Activated B cell treated with CpG ODN at 0.5 μM for 24 hours (primary cell): ENCODE measurements around the gene CLEC4M. TPM values are rescaled to one million over a fixed set of nuclear protein-coding genes. Genes with fewer than 3 reads are reported as not detected.
A peak's percentile ranks its signal among the peaks of the same experiment; 100 is the strongest.
"Not testable (repeated sequence)": the region's sequence is repeated elsewhere in the genome, so short reads cannot be mapped to it uniquely, and the experiment has no call there.

ENCODE experiments used
- ATAC-seq: fragments of 200-7000 bp; cut with Tn5 transposase; one replicate; pipeline ENCODE4 v1.10.0; 2021; ENCODE audit warnings: low read depth, mild to moderate bottlenecking, moderate library complexity
- CTCF ChIA-PET: fragments of 350-600 bp; sonication (Branson Sonifier 250); formaldehyde crosslinking; loops from one replicate; lab custom pipeline; 2021; ENCODE audit warnings: antibody characterized with exemption; lab: Charles Lee
- POLR2A ChIA-PET: fragments of 350-600 bp; sonication (Branson Sonifier 250); formaldehyde crosslinking; loops from one replicate; lab custom pipeline; 2021; ENCODE audit warnings: antibody characterized with exemption; lab: Charles Lee
- DNase-seq: peaks from one replicate; pipeline ENCODE4 v3.0.0; 2022
- H3K27ac Mint-ChIP-seq: one replicate; pipeline ENCODE4 v1.8.0; 2020; ENCODE audit warnings: mixed read lengths
- H3K27me3 Mint-ChIP-seq: one replicate; pipeline ENCODE4 v1.8.0; 2021; ENCODE audit warnings: mixed read lengths
- H3K36me3 Mint-ChIP-seq: one replicate; pipeline ENCODE4 v1.8.0; 2021; ENCODE audit warnings: low read depth, mixed read lengths
- H3K4me1 Mint-ChIP-seq: one replicate; pipeline ENCODE4 v1.8.0; 2021; ENCODE audit warnings: mixed read lengths
- H3K4me3 Mint-ChIP-seq: one replicate; pipeline ENCODE4 v1.8.0; 2020; ENCODE audit warnings: mild to moderate bottlenecking, mixed read lengths
- H3K9me3 Mint-ChIP-seq: one replicate; pipeline ENCODE4 v1.8.0; 2020; ENCODE audit warnings: mixed read lengths
- CTCF ChIP-seq: fragments of 200-600 bp; IDR thresholded peaks from one replicate; pipeline ENCODE4 v1.8.0; 2022; ENCODE audit warnings: antibody characterized with exemption, mild to moderate bottlenecking
- intact Hi-C: fragments of 100-400 bp; cut with micrococcal nuclease; formaldehyde crosslinking; loops from one replicate; pipeline ENCODE4 v1.15.1; 2024
- total RNA-seq: library from RNA; stranded (reverse); gene quantifications from 2 replicates; pipeline ENCODE4 v1.2.3, GENCODE V29; 2022

The CLEC4M gene
- total RNA-seq, 1 donor from 2014 or later, result 1.3 TPM

DNA sequence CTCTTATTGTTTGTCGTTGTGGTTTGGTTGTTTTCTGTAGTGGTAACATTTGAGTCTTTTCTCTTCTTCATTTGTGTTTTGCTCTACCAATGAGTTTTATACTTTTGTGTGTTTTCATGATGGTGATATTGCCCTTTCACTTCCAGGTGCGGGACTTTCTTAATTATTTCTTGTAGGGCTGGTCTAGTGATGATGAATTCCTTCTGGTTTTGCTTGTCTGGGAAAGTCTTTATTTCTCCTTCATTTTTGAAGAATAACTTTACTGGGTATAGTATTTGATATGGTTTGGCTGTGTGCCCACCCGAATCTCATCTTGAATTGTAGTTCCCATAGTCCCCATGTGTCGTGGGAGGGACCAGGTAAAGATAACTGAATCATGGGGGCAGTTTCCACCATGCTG lies 6.8 kb upstream of the CLEC4M start:
- CTCF ChIA-PET, result no interaction called here
- POLR2A ChIA-PET, result no interaction called here
- Mint-ChIP-seq H3K36me3 (peaks cover 11% of the 10 kb centered on the region), H3K9me3 (peaks cover 32% of the 10 kb centered on the region), H3K4me3 (no peak overlapping the region), H3K27me3 (no peaks in the 10 kb centered on the region), H3K4me1 (peaks cover 22% of the 10 kb centered on the region), H3K27ac (no peak overlapping the region)
- TF ChIP-seq CTCF, result no peak
- no peak for DNase-seq
- ATAC-seq, result no peak
- intact Hi-C loops, result no loop called here

- peaks cover 12% of the 10 kb centered on the region for H3K4me1 Mint-ChIP-seq
- peaks cover 31% of the 10 kb centered on the region for H3K9me3 Mint-ChIP-seq
- peaks cover 3% of the 10 kb centered on the region for H3K27me3 Mint-ChIP-seq
- H3K4me3 Mint-ChIP-seq, result no peak overlapping the region
- ATAC-seq (no peak), DNase-seq (no peak)
- no peak for TF ChIP-seq CTCF
- intact Hi-C loops, result no loop called here
- no peak overlapping the region for H3K27ac Mint-ChIP-seq
- CTCF ChIA-PET, result no interaction called here
- POLR2A ChIA-PET, result interaction anchor here (0.6 kb wide), 1 partner anchor 13 kb away, joined by 3 read pairs; no protein-coding TSS in a partner anchor
- H3K36me3 Mint-ChIP-seq, result peaks cover 11% of the 10 kb centered on the region
These were observed 5.7 kb upstream of the CLEC4M start for GRCh38 chr19:7757358-7757757.

- POLR2A ChIA-PET, result interaction anchor here (0.6 kb wide), 2 partner anchors 10 to 49 kb away, joined by 3 to 4 read pairs; no protein-coding TSS in a partner anchor
- TF ChIP-seq CTCF, result no peak
- H3K4me3 Mint-ChIP-seq, result no peak overlapping the region
- intact Hi-C loops, result no loop called here
- H3K27me3 Mint-ChIP-seq, result peaks cover 8% of the 10 kb centered on the region
- H3K36me3 Mint-ChIP-seq, result peaks cover 11% of the 10 kb centered on the region
- peaks cover 16% of the 10 kb centered on the region for H3K4me1 Mint-ChIP-seq
- ATAC-seq (no peak), DNase-seq (no peak)
- peaks cover 25% of the 10 kb centered on the region for H3K9me3 Mint-ChIP-seq
- CTCF ChIA-PET, result no interaction called here
- H3K27ac Mint-ChIP-seq, result no peak overlapping the region
These were observed 3.9 kb upstream of the CLEC4M start for GRCh38 chr19:7759156-7759555.

DNA sequence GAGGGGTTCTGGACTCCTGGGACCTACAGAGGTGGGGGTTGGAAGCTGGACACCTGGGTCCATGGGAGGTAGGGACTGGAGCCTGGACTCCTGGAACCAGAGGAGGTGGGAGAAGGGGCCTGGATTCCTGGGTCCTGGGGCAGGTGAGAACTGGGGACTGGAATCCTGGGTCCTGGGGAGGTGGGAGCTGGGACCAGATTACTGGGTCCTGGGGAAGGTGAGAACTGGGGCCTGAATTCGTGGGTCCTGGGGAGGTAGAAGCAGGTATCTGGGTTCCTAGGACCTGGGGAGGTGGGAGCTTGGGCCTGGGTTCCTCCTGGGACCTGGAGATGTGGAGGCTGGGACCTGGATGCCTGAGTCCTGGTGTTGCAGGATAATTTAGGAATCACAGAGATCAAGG lies 653 bp downstream of the CLEC4M start:
- Mint-ChIP-seq H3K4me3 (no peak overlapping the region), H3K4me1 (peaks cover 19% of the 10 kb centered on the region), H3K27me3 (peaks cover 8% of the 10 kb centered on the region), H3K36me3 (peaks cover 4% of the 10 kb centered on the region), H3K27ac (peak overlapping the region; percentile 69), H3K9me3 (peaks cover 3% of the 10 kb centered on the region)
- intact Hi-C loops, result loop anchor here (2.0 kb wide), 1 partner anchor 13 kb away; no protein-coding TSS in a partner anchor
- ChIA-PET CTCF (interaction anchor here (0.6 kb wide), 1 partner anchor 890 kb away, joined by 3 read pairs; no protein-coding TSS in a partner anchor), POLR2A (interaction anchor here (0.6 to 1.3 kb wide), 2 partner anchors 12 to 36 kb away, joined by 4 to 10 read pairs; no protein-coding TSS in a partner anchor)
- DNase-seq, result no peak
- TF ChIP-seq CTCF, result no peak
- no peak for ATAC-seq

DNA sequence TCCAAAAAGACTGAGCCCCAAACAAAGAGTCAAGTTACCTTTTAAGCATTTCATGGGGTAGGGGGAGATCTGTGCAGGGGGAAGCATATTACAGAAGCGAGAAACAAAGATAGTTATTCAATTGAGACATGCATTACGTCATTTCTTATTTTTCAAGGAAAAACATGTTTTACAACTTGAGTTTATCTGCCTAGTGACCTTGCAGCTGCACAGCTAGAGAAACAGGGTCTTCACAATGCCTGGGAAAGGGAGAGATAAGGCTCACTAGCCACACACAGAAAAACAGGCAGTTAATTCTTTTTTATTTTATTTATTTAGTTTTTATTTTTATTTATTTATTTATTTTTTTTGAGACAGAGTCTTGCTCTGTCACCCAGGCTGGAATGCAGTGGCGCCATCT lies 1.1 kb downstream of the CLEC4M start:
- intact Hi-C loops, result loop anchor here (2.0 kb wide), 1 partner anchor 13 kb away; no protein-coding TSS in a partner anchor
- peak overlapping the region; percentile 69 for H3K27ac Mint-ChIP-seq
- H3K27me3 Mint-ChIP-seq, CTCF ChIA-PET, H3K9me3 Mint-ChIP-seq, H3K36me3 Mint-ChIP-seq, ATAC-seq, DNase-seq: not testable (repeated sequence)
- peaks cover 19% of the 10 kb centered on the region for H3K4me1 Mint-ChIP-seq
- H3K4me3 Mint-ChIP-seq, result peak overlapping the region; percentile 20
- POLR2A ChIA-PET, result interaction anchor here (0.6 kb wide), 2 partner anchors 35 to 196 kb away, joined by 8 to 10 read pairs; no protein-coding TSS in a partner anchor

- ATAC-seq, DNase-seq, H3K27ac Mint-ChIP-seq, H3K4me3 Mint-ChIP-seq, H3K36me3 Mint-ChIP-seq, POLR2A ChIA-PET, H3K9me3 Mint-ChIP-seq, CTCF ChIA-PET: not testable (repeated sequence)
- Mint-ChIP-seq H3K4me1 (peaks cover 19% of the 10 kb centered on the region), H3K27me3 (peaks cover 12% of the 10 kb centered on the region)
- intact Hi-C loops, result loop anchor here (2.0 kb wide), 1 partner anchor 14 kb away; no protein-coding TSS in a partner anchor
These were observed 2.0 kb downstream of the CLEC4M start for GRCh38 chr19:7765043-7765442.
